Type B pancreatic cell (in vitro differentiated cells): ENCODE data around the gene ZNF544. TPM values are rescaled to one million over a fixed set of nuclear protein-coding genes. Genes with fewer than 3 reads are reported as not detected.
"Not testable (repeated sequence)": the region's sequence is repeated elsewhere in the genome, so short reads cannot be mapped to it uniquely, and the experiment has no call there.

Experiments
- DNase-seq: peaks from one replicate; pipeline ENCODE4 v3.0.0; 2021; ENCODE audit warnings: mixed read lengths; ENCODE audit not compliant: unreplicated experiment; ENCODE audit errors: extremely low spot score
- H3K27ac Mint-ChIP-seq: 2 replicates; pipeline ENCODE4 v1.8.0; 2021; ENCODE audit warnings: mild to moderate bottlenecking, mixed read lengths
- H3K27me3 Mint-ChIP-seq: 2 replicates; pipeline ENCODE4 v1.8.0; 2021; ENCODE audit warnings: mixed read lengths
- H3K36me3 Mint-ChIP-seq: 2 replicates; pipeline ENCODE4 v1.8.0; 2021; ENCODE audit warnings: mixed read lengths
- H3K4me1 Mint-ChIP-seq: one replicate; pipeline ENCODE4 v1.8.0; 2021; ENCODE audit warnings: mixed read lengths; ENCODE audit not compliant: unreplicated experiment
- H3K4me3 Mint-ChIP-seq: 2 replicates; pipeline ENCODE4 v1.8.0; 2021; ENCODE audit warnings: mild to moderate bottlenecking, mixed read lengths
- H3K9me3 Mint-ChIP-seq: 2 replicates; pipeline ENCODE4 v1.8.0; 2021; ENCODE audit warnings: mixed read lengths
- CTCF ChIP-seq: fragments of 200-600 bp; sonication (generic); conservative IDR thresholded peaks from 2 replicates; pipeline ENCODE4 v1.5.0; 2021; ENCODE audit warnings: antibody characterized with exemption, mild to moderate bottlenecking
- total RNA-seq: library from RNA; stranded (reverse); gene quantifications from 2 replicates; pipeline ENCODE4 v1.2.1, GENCODE V29; 2021; ENCODE audit warnings: low replicate concordance

ZNF544 gene
- total RNA-seq, 1 donor from 2014 or later = 52.0 TPM

GRCh38 chr19:58305932-58306323 lies 77.2 kb downstream of the ZNF544 start:
- Mint-ChIP-seq H3K27me3 (no peaks in the 10 kb centered on the region), H3K9me3 (no peaks in the 10 kb centered on the region), H3K4me1 (peaks cover 14% of the 10 kb centered on the region), H3K36me3 (peaks cover 56% of the 10 kb centered on the region), H3K27ac (peak overlapping the region; percentile 97), H3K4me3 (peak overlapping the region; percentile 100)
- TF ChIP-seq CTCF = no peak
- DNase-seq = no peak

DNA sequence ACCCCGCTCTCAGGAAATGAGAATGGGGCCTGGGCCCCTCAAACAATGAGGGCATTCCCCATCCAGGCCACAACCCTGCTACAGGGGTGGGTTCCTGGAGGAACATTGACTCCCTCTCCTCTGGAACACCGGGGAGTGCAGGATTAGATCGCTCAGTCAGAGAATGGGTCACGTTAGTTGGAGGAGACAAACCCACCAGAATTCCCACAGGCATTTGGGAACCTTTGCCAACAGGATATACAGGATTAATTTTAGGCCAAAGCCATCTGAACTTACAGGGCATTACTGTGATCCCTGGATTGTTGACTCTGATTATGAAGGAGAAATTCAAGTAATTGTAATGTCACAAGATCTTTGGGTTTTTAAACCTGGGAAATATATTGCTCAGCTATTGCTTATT lies 79.0 kb downstream of the ZNF544 start:
- DNase-seq = no peak
- Mint-ChIP-seq H3K36me3 (peaks cover 56% of the 10 kb centered on the region), H3K9me3 (no peaks in the 10 kb centered on the region), H3K4me1 (peaks cover 14% of the 10 kb centered on the region), H3K4me3 (peak overlapping the region; percentile 21), H3K27ac (no peak overlapping the region), H3K27me3 (no peaks in the 10 kb centered on the region)
- no peak for TF ChIP-seq CTCF

GRCh38 chr19:58310685-58311084 lies 82.0 kb downstream of the ZNF544 start:
- not testable (repeated sequence) for H3K4me1 Mint-ChIP-seq, H3K27ac Mint-ChIP-seq, H3K27me3 Mint-ChIP-seq, H3K9me3 Mint-ChIP-seq, DNase-seq, H3K4me3 Mint-ChIP-seq
- peaks cover 64% of the 10 kb centered on the region for H3K36me3 Mint-ChIP-seq
- peak; percentile 70 for TF ChIP-seq CTCF

DNA sequence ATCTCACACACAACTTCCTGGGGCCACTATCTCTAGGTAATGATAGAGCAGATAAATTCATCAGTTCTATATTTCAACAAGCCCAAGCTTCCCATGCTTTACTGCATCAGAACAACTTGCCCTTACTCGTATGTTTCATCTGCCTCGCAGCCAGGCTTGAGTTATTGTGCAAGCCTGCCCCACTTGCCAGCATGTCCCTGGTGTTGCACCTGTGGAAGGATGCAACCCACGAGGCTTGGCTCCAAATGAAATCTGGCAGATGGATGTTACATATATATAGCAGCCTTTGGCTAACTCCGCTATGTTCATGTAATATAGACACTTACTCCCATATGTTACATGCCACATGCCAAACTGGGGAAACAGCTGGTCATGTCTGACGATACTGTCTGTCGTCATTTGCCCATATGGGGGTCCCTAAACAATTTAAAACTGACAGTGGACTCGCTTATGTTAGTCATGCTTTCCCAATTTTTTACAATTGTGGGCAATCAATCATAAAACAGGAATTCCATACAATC lies 82.7 kb downstream of the ZNF544 start:
- Mint-ChIP-seq H3K4me1 (no peaks in the 10 kb centered on the region), H3K27ac (no peak overlapping the region), H3K36me3 (peaks cover 58% of the 10 kb centered on the region), H3K4me3 (no peak overlapping the region), H3K27me3 (no peaks in the 10 kb centered on the region), H3K9me3 (no peaks in the 10 kb centered on the region)
- no peak for DNase-seq
- no peak for TF ChIP-seq CTCF

Other genes starting within 250 kb of the ZNF544 start
- 28.1 and 39.1 TPM in 2 replicates for gene ZNF606, start 226.1 kb upstream of the ZNF544 start, total RNA-seq
- 0.95 and 1.9 TPM in 2 replicates for gene ZSCAN1, start 194.9 kb upstream of the ZNF544 start, total RNA-seq
- 12.0 and 13.1 TPM in 2 replicates for gene ZNF135, start 169.6 kb upstream of the ZNF544 start, total RNA-seq
- gene ZSCAN18, start 130.7 kb upstream of the ZNF544 start, total RNA-seq = 59.0 and 82.4 TPM in 2 replicates
- gene ZNF329, start 78.1 kb upstream of the ZNF544 start, total RNA-seq = 12.5 and 14.5 TPM in 2 replicates
- 27.2 and 34.1 TPM in 2 replicates for gene ZNF274, start 45.9 kb upstream of the ZNF544 start, total RNA-seq
- gene ZNF8, start 50.0 kb downstream of the ZNF544 start, total RNA-seq = 10.8 and 16.4 TPM in 2 replicates
- 35.2 and 36.8 TPM in 2 replicates for gene ERVK3-1, start 76.5 kb downstream of the ZNF544 start, total RNA-seq
- 4.2 and 5.4 TPM in 2 replicates for gene ZSCAN22, start 98.1 kb downstream of the ZNF544 start, total RNA-seq
- 5.1 and 11.7 TPM in 2 replicates for gene A1BG, start 124.6 kb downstream of the ZNF544 start, total RNA-seq
- gene ZNF497, start 133.8 kb downstream of the ZNF544 start, total RNA-seq = 4.1 and 8.1 TPM in 2 replicates
- 2.8 and 3.8 TPM in 2 replicates for gene ZNF837, start 152.1 kb downstream of the ZNF544 start, total RNA-seq
- 1,320 and 1,324 TPM in 2 replicates for gene RPS5, start 158.4 kb downstream of the ZNF544 start, total RNA-seq
- gene RNF225, start 166.7 kb downstream of the ZNF544 start, total RNA-seq = 1.0 and 4.0 TPM in 2 replicates
- gene ZNF584, start 179.7 kb downstream of the ZNF544 start, total RNA-seq = 10.1 and 18.2 TPM in 2 replicates
- 2.5 and 6.0 TPM in 2 replicates for gene ZNF132, start 211.2 kb downstream of the ZNF544 start, total RNA-seq
- gene ZNF324B, start 222.7 kb downstream of the ZNF544 start, total RNA-seq = 9.3 and 12.7 TPM in 2 replicates
- gene ZNF324, start 238.2 kb downstream of the ZNF544 start, total RNA-seq = 11.5 and 15.0 TPM in 2 replicates
- gene ZNF446, start 247.4 kb downstream of the ZNF544 start, total RNA-seq = 13.0 and 17.4 TPM in 2 replicates